ENCODE measurements around the gene NEGR1. TPM values are rescaled to one million over a fixed set of nuclear protein-coding genes. Genes with fewer than 3 reads are reported as not detected.

The NEGR1 gene
- total and polyA plus RNA-seq, 12 donors, result 2.3 to 18.3 (median 5.2) TPM

DNA sequence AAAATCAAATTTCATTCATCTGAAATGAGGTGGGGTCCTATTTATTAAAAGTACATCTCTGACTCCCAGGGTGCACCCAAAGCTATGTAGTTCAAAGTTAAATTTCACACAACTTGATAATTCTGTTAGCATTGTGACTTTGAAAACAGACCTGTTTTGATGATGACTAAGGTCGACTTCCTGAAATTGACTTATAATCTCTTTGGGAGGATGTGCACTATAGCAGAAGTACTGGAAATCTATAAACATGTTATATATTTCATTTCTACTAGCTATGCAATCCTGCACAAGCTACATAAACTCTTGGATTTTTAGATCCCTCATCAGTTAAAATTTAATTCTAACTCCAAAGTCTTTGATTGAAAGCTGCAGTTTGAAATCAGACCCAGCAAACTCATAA lies 507.6 kb downstream of the NEGR1 start:
- Histone ChIP-seq H3K27ac (no peak overlapping the region), H3K27me3 (no peaks in the 10 kb centered on the region), H3K4me1 (peaks cover 0 to 9% (median 0%) of the 10 kb centered on the region in 9 donors), H3K4me3 (no peak overlapping the region), H3K36me3 (no peaks in the 10 kb centered on the region), H3K9me3 (no peaks in the 10 kb centered on the region)
- DNase-seq (no peak), ATAC-seq (no peak)
- 65 to 85% methylated on average over 1 of the region's 1 CpG for WGBS, 2 donors
- intact Hi-C loops (cut with DNase I), result no loop called here
- TF ChIP-seq, protein P1, sequence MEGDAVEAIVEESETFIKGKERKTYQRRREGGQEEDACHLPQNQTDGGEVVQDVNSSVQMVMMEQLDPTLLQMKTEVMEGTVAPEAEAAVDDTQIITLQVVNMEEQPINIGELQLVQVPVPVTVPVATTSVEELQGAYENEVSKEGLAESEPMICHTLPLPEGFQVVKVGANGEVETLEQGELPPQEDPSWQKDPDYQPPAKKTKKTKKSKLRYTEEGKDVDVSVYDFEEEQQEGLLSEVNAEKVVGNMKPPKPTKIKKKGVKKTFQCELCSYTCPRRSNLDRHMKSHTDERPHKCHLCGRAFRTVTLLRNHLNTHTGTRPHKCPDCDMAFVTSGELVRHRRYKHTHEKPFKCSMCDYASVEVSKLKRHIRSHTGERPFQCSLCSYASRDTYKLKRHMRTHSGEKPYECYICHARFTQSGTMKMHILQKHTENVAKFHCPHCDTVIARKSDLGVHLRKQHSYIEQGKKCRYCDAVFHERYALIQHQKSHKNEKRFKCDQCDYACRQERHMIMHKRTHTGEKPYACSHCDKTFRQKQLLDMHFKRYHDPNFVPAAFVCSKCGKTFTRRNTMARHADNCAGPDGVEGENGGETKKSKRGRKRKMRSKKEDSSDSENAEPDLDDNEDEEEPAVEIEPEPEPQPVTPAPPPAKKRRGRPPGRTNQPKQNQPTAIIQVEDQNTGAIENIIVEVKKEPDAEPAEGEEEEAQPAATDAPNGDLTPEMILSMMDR (IDR thresholded peaks at IDR 0.05), result no peak

DNA sequence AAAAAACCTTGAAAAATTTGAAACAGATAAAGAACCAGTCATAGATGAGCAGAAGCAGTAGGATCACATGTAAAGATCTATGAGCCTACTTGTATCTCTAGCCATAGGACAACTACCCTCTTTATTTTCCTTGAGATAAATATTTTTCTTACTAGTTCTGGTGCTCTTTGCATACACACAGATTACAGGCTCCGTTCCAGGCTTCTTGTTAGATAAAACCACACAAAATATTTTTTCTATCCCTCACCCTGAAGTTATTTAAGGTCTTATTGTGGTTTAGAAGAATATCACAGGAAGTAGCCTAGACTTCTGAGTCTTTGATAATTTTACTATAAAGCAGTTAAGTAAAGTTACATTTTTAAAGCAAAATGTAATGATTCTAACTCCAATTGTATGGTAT lies 512.2 kb downstream of the NEGR1 start:
- Histone ChIP-seq H3K27ac (no peak overlapping the region), H3K4me3 (no peak overlapping the region), H3K27me3 (no peaks in the 10 kb centered on the region), H3K36me3 (no peaks in the 10 kb centered on the region), H3K4me1 (no peaks in the 10 kb centered on the region), H3K9me3 (peaks cover 0 to 2% (median 0%) of the 10 kb centered on the region in 11 donors)
- TF ChIP-seq, protein P1 (IDR thresholded peaks at IDR 0.05), result no peak
- intact Hi-C loops (cut with DNase I), result no loop called here
- ATAC-seq (no peak), DNase-seq (no peak)
- 42 to 62% methylated on average over 1 of the region's 1 CpG for WGBS, 2 donors

DNA sequence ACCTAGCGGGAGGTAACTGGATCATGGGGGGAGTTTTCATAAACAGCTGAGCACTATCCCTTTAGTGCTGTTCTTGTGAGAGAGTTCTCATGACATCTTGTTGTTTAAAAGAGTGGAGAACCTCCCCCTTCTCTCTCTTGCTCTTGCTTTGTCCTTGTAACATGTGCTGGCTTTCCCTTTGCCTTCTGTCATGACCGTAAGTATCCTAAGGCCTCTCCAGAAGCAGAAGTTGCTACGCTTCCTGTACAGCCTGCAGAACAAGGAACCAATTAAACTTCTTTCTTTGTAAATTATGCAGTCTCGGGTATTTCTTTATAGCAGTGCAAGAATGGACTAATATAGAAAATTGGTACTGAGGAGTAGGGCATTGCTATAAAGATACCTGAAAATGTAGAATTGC lies 515.6 kb downstream of the NEGR1 start:
- Histone ChIP-seq H3K27me3 (no peaks in the 10 kb centered on the region), H3K4me3 (no peak overlapping the region), H3K4me1 (no peaks in the 10 kb centered on the region), H3K9me3 (peaks cover 0 to 2% (median 0%) of the 10 kb centered on the region in 11 donors), H3K27ac (no peak overlapping the region), H3K36me3 (no peaks in the 10 kb centered on the region)
- intact Hi-C loops (cut with DNase I), result no loop called here
- 84 to 88% methylated on average over 4 of the region's 4 CpGs for WGBS, 2 donors
- TF ChIP-seq, protein P1 (IDR thresholded peaks at IDR 0.05), result no peak
- no peak for DNase-seq
- ATAC-seq, result no peak

DNA sequence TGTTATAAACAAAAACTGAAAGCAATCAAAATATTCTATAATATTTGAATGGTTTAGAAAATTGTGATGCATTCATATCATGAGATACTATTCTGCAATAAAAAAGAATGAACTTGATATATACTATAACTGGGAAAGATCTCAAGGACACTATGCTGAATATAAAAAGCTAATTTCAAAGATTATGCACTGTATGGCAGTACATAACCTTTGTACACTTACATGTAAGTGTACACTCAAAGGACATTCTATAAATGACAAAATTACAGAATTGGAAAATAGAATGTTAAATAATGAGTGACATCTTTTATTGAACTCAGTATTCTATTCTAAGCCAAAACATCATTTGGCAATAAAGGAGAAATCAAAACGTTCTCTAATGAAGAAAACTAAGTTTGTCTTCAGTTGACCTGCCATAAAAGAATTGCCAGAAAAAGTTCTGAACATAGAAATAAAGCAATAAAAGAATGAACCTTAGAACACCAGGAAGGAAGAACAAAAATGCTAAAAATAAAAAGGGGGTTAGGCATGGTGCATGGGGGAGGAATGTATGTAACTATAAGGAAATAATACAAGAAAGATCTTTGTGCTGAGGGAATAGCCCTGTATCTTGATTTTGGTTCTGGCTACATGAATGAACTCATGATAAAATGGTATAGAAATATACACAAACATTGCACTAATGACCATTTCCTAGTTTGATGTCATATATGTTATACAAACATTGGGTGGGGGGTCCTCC lies 519.7 kb downstream of the NEGR1 start:
- intact Hi-C loops (cut with DNase I), result no loop called here
- TF ChIP-seq, protein P1 (IDR thresholded peaks at IDR 0.05), result no peak
- no peak overlapping the region for H3K4me3 ChIP-seq
- no peak for ATAC-seq
- no peaks in the 10 kb centered on the region for H3K4me1 ChIP-seq
- H3K27me3 ChIP-seq, result no peaks in the 10 kb centered on the region
- H3K36me3 ChIP-seq, result no peaks in the 10 kb centered on the region
- no peaks in the 10 kb centered on the region for H3K9me3 ChIP-seq
- 47 to 55% methylated on average over 1 of the region's 1 CpG for WGBS, 2 donors
- no peak for DNase-seq
- no peak overlapping the region for H3K27ac ChIP-seq

Data from heart right ventricle (tissue), 16 donors.